ENCODE data around the gene SH2D3C.

Gene SH2D3C

DNA sequence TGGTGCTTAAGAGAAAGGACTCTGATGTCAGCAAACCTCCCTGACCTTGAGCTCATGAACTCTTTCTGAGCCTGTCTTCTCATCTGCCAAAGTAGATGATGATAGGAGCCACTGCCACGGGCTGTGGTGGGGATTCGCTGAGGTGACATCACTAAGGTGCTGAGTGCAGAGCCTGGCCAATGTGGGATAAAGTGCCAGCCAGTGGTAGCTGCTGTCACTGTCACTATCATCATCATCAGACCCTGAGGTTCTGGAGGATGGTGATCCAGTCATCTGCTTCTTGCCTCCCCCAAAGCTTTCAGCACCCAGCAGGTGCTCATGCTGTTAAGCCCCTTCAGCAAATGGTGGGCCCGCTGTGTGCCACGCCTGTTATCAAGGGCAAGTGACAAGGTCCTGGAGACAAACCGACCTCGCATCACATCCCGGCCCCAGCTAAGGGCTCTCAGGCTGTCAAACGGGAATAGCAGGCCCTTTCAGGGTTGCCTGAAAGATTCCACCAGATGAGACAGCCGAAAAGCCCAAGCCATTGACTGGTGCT is 30.6 kb upstream of the SH2D3C start:
- DNase-seq (ENCODE audit: extremely low read depth in 1 of 2, low read depth in 1 of 2): no peak

DNA sequence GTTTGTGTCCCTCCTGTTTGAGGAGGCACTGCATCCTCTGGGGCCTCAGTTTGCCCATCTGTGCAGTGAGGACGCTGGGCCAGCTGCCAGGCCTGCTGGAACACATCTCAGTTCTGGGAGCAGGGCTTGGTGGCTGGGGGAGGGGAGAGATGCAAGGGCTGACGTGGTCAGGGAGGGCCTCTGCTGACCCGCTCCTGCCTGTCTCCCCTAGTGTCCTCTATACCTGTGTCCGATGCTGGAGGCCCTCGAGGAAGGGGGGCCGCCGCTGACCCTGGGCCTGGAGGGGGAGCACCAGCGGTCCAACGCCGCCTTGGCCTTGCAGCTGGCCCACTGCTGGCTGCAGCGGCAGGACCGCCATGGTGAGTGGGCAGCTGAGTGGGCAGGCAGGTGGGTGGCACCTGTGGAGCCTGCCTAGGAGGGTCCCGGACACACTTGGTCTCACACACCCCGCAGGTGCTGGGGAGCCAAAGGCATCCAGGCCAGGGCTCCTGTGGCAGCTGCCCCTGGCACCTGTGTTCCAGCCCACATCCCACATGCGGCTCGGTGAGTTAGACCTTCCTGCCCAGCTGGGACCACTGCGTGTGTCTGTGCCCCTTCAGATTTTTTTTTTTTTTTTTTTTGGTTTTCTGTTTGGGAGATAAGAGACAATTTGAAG is 30.0 kb upstream of the SH2D3C start:
- DNase-seq (ENCODE audit: extremely low read depth in 1 of 2, low read depth in 1 of 2): no peak

GRCh38 chr9:127806871-127807270 is 28.4 kb upstream of the SH2D3C start:
- DNase-seq (ENCODE audit: extremely low read depth in 1 of 2, low read depth in 1 of 2): no peak

DNA sequence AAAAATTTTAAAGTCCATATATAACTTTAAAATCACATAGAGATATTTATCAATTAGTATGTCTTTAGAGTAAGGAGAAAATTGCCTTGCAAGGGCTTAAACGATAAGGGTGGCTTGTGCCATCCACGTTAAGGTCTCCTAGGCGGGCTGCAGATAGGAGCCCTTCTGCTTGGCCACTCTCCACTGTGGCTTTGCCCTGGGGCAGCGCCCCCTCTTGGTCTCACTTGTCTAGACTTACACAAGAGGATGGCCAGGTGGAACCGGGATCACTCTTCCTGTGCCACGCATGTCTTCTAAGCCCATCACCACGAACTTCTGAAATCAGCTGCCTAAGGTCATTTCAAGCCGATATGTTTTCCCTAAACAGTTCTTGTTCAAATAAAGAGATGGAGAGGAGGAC is 27.2 kb upstream of the SH2D3C start:
- DNase-seq (ENCODE audit: extremely low read depth in 1 of 2, low read depth in 1 of 2): no peak

DNA sequence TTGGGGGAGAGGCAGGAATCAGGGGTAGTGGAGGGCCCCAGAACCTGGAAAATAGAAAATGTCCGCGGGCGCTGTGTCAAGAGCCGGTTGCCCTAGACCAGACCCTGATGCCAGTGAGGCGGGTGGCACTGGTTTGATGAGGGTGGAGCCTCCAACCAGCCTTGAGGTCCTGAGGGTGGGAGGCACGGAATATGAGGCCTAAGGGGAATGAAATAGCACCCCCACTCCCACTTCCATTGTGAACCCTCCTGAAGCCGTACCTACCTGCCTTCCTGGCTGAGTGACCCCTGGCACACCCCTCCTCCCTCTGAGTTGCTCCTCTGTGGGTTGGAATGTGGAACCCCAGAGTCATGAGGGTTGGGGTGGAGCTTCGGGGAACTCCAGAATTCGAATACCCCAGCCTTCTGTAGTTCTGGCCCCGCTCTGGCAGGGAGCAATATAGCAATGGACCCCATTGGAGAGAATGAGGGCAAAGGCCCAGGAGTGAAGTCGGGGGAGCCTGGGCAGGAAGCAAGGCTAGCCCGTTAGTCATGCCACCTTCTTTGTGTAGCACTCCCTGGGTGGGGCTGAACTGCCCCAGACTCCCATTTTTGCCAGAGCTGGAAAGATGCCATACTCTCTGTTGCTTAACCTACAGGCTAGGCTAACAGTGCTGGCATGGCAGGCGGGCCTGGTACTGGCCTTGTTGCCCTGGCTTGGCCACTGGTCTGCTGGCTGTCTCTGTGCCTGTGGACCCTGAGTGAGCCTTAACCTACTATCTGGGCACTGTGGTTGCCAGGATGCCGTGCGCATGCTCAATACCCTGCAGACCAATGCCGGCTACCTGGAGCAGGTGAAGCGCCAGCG is 25.3 kb upstream of the SH2D3C start:
- DNase-seq (ENCODE audit: extremely low read depth in 1 of 2, low read depth in 1 of 2): no peak

DNA sequence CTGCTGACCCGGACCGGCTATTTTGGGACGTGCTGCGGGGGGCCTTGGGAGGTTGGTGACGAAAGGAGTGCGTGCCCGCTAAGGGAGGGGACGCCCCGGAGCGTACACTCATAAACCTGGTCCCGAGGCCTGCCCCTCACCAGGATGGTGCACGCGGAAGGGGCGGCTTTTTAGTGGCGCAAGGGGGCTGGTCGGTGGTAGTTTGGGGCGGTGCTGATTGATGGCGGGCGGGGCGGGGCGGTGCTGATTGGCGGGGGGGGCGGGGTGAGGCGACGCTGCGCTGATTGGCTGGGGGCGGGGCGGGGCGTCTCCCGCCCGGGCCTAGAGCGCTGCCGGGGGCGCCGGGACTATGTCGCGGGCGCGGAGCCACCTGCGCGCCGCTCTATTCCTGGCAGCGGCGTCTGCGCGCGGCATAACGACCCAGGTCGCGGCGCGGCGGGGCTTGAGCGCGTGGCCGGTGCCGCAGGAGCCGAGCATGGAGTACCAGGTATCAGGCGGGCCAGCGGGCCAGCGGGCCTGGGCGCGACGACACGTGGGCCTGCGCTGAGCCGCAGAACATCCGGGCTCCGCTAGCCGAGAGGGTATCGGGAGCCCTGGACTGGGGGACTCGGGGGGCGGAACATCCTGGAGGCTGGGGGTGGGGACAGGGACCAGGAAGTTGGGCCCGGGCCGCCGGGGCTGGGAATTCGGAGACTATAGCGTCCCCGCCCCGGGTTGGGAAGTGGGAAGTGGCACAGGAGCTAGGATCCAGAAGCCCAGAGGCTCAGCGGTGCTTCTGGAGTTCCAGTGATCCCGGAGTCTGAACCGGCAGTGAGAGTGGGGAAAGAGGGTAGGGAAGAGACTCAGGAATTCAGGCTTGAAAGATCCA is 24.3 kb upstream of the SH2D3C start, which contains the start of gene FPGS:
TSS of gene FPGS (plus strand) at position 307 of the 868 bp plus-strand sequence. CDS start at position 350, 43 bp downstream.
- DNase-seq (ENCODE audit: extremely low read depth in 1 of 2, low read depth in 1 of 2): peak; percentile 48 to 76

- DNase-seq (ENCODE audit: extremely low read depth in 1 of 2, low read depth in 1 of 2): no peak
These were observed 23.6 kb upstream of the SH2D3C start for GRCh38 chr9:127801955-127802575.

DNA sequence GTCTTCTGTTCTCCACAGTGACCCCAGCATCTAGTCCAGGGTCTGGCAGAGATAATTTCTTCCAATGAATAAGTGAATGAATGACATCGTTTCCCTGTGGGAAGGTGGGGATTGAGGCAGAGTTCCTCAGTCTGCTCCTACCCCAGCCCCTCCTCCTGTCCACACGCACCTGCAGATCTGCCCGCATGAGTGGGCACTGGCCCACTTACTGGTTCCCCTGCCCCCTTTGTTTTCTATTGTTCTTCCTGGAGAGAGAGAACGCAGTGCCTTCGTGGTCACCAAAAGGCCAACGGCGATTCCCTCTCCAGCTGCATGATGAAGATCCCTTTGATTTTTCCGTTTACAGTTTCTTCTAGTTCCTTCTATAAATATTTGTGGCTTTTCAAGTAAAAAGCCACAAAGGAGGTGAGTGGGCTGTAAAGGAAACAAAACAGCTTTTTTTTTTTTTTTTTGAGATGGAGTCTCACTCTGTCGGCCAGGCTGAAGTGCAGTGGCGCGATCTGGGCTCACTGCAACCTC is 18.4 kb upstream of the SH2D3C start:
- DNase-seq (ENCODE audit: extremely low read depth in 1 of 2, low read depth in 1 of 2): no peak

- no peak for DNase-seq (ENCODE audit: extremely low read depth in 1 of 2, low read depth in 1 of 2)
These were observed 17.9 kb upstream of the SH2D3C start for GRCh38 chr9:127796225-127796813.

- DNase-seq (ENCODE audit: extremely low read depth in 1 of 2, low read depth in 1 of 2): no peak
These were observed 15.7 kb upstream of the SH2D3C start for GRCh38 chr9:127794001-127794791.

DNA sequence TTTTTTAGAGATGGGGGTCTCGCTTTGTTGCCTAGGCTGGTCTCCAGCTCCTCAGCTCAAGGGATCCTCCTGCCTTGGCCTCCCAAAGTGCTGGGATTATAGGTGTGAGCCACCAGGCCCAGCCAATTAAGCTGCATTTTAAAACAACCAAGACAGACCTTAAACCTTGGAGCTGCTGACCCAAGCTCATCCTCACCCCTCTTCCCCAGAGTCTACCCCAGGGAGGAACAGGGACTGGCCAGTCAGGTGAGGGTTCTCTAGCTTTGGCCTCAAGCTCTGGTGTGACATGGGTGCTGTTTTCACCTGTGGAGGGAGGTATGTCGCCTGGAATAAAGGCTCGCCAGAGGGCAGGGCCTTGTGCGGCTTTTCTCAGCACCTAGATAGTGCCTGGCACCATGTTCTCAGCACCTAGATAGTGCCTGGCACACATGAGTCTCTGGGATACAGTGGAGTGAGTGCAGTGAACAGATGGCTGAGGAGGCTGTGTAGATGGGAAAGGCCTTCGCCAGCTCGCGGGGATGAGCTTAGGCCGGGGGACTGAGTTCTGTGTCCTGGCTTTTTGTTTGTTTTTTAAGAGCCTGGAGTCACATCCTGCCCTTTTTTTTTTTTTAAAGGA is 14.7 kb upstream of the SH2D3C start:
- DNase-seq (ENCODE audit: extremely low read depth in 1 of 2, low read depth in 1 of 2): no peak

DNA sequence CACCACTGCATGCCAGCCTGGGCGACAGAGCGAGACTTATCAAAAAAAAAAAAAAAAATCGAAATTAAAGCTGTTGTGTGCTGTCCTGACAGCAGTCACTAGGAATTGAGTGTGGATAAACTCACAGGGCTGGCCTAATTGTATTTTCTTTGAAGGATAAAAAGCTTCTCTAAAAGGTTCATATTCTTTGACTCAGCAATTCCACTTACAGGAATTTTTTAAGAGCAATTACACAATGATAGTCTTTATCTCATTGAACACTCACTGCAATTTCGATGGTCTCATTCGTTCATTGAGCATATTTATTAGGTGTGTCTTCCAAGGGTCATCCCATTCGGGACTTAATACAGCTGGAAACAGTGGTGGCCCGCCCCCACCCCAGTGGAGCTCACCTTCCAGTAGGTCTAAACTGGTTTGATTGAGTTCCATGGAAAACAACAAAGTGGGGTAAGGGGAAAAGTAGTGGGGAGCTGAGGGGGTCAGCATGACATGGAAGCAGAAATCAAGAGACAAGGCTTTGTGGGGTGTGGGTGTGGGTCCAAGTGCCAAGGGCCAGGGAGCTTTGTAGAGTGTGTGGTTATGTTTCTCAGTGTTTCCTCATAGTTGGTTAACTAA is 14.1 kb upstream of the SH2D3C start:
- no peak for DNase-seq (ENCODE audit: extremely low read depth in 1 of 2, low read depth in 1 of 2)

GRCh38 chr9:127791085-127791484 is 12.6 kb upstream of the SH2D3C start:
- DNase-seq (ENCODE audit: extremely low read depth in 1 of 2, low read depth in 1 of 2): no peak

- DNase-seq (ENCODE audit: extremely low read depth in 1 of 2, low read depth in 1 of 2): no peak
These were observed 11.8 kb upstream of the SH2D3C start for GRCh38 chr9:127790094-127790855.

DNA sequence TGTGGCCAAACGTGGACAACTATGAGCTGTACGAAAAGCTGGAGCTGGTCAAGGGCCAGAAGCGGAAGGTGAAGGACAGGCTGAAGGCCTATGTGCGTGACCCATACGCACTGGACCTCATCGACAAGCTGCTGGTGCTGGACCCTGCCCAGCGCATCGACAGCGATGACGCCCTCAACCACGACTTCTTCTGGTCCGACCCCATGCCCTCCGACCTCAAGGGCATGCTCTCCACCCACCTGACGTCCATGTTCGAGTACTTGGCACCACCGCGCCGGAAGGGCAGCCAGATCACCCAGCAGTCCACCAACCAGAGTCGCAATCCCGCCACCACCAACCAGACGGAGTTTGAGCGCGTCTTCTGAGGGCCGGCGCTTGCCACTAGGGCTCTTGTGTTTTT is 10.7 kb upstream of the SH2D3C start:
- no peak for DNase-seq (ENCODE audit: extremely low read depth in 1 of 2, low read depth in 1 of 2)

- DNase-seq (ENCODE audit: extremely low read depth in 1 of 2, low read depth in 1 of 2): no peak
These were observed 10.0 kb upstream of the SH2D3C start for GRCh38 chr9:127788337-127789011.

DNA sequence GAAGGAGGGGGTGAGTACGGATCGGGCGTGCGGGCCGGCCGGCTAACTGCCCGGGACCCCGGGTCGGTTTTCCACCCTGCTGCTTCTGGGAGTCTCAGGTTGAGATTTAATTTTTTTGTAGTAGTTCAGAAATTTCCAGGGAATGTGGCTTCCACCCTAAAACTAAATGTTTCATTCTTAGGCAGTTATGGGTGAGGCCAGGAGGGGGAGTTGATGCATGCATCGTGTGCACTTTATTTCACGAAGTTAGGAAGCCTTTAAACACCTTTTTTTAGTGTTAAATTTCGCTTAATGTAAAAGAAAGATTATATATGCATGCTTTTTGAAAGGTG is 8.3 kb upstream of the SH2D3C start:
- DNase-seq (ENCODE audit: extremely low read depth in 1 of 2, low read depth in 1 of 2): no peak
